LNCaP clone FGC (cell line): ENCODE results near the gene SYNPO2.

Experiments
- DNase-seq: peaks from one replicate; pipeline ENCODE4 v3.0.0-alpha.2; 2011; ENCODE audit warnings: low read depth
- H3K4me3 ChIP-seq: 2 replicates; pipeline ENCODE4 v1.5.1; 2011; ENCODE audit warnings: mild to moderate bottlenecking, low read depth, low read length, control low read depth
- CTCF ChIP-seq: IDR thresholded peaks from 2 replicates; pipeline ENCODE4 v1.5.1; 2012; ENCODE audit warnings: mild to moderate bottlenecking; ENCODE audit not compliant: control insufficient read depth, insufficient read depth; ENCODE audit errors: extremely low read depth

Gene SYNPO2

DNA sequence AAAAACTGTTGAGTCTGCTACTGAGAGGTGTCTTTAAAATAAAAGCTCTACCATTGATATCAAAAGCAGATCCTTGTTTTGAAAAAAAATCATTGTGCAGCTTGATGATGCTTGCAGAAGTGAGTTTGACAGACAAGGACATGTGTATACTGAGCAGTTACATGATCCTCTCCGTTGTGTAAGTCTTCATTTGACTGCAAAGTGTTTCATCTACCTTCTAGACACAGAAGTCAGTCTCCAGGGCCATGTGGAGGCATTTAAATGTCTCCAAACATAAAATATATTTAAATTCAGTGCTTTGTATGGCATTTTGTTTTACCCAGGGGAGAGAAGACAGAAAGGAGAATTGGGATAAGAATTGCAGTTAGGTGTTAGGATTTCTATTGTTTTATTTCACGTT lies 139.2 kb downstream of the SYNPO2 start:
- DNase-seq = no peak
- no peak overlapping the region for H3K4me3 ChIP-seq
- TF ChIP-seq CTCF = no peak

DNA sequence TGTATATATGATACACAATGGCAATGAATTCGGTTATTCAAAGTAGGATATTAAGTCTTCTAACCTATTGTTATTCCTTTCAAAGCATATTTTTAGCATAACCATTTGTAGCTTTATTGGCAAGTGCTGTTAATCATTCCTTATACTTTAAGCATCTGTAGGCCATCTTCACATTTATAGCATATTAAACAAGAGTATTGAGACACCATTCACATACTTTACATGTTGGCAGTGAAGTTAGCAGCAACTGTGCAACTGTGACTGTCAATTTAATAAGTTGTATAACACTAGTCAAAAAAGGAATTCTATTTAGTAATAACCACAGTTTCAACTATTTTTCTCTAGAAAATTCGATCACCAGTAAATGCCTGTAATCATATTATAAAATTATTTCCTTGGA lies 139.6 kb downstream of the SYNPO2 start:
- TF ChIP-seq CTCF = no peak
- no peak for DNase-seq
- H3K4me3 ChIP-seq = no peak overlapping the region

- no peak for TF ChIP-seq CTCF
- DNase-seq = no peak
- no peak overlapping the region for H3K4me3 ChIP-seq
Observed at GRCh38 chr4:119029847-119030535, 141.3 kb downstream of the SYNPO2 start.

GRCh38 chr4:119030536-119030890 lies 141.9 kb downstream of the SYNPO2 start:
- H3K4me3 ChIP-seq = no peak overlapping the region
- TF ChIP-seq CTCF = no peak
- DNase-seq = no peak

DNA sequence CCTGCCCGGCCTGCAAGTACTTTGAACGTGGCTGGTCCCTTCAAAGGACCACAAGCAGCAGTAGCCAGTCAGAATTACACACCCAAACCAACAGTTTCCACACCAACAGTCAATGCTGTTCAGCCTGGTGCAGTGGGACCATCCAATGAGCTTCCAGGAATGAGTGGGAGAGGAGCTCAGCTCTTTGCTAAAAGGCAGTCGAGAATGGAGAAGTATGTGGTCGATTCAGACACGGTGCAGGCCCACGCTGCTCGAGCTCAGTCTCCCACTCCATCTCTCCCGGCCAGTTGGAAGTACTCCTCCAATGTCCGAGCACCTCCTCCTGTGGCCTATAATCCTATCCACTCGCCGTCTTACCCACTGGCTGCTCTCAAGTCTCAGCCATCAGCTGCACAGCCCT lies 142.6 kb downstream of the SYNPO2 start:
- no peak for DNase-seq
- TF ChIP-seq CTCF = no peak
- H3K4me3 ChIP-seq = no peak overlapping the region

GRCh38 chr4:119032921-119033685 lies 144.4 kb downstream of the SYNPO2 start:
- H3K4me3 ChIP-seq = no peak overlapping the region
- no peak for TF ChIP-seq CTCF
- DNase-seq = no peak
